Right lobe of liver (tissue), 4 donors: ENCODE data around the gene GRID1.

Experiments used
- CTCF ChIP-seq, 4 donors: fragments of 200-600 bp in 3 of 4; fragments of 450-650 bp in 1 of 4; IDR thresholded peaks; one replicate each; pipeline versions ENCODE4 v1.5.1 to v1.8.0; 2016 to 2022; ENCODE audit warnings: antibody characterized with exemption in 4 of 4, mild to moderate bottlenecking in 2 of 4
- POLR2A ChIP-seq: fragments of 450-650 bp; IDR thresholded peaks from one replicate; pipeline ENCODE4 v1.6.1; 2017; ENCODE audit warnings: antibody characterized with exemption, mild to moderate bottlenecking
- donor health status: DM: no; HTN: no; CAD: no.
- donor health status: DM: no; HTN: no; CAD: no.
- donor health status: DM: no; HTN: yes; CAD: no.

- TF ChIP-seq CTCF (IDR thresholded peaks at IDR 0.05) (peak in 1 of 4 donors; percentile 4), POLR2A (no peak)
These were observed 32.0 kb downstream of the GRID1 start for GRCh38 chr10:86334488-86335085.
